GM23338 (cell line): ENCODE results near the gene DGKG.

Experiments
- CREB1 ChIP-seq: fragments of 250-450 bp; sonication (Bioruptor Pico); IDR thresholded peaks from 2 replicates; pipeline ENCODE4 v1.5.0; 2020; ENCODE audit warnings: low read depth, mild to moderate bottlenecking, moderate library complexity
- EZH2 ChIP-seq: fragments of 200-600 bp; sonication (generic); IDR thresholded peaks from one replicate; pipeline ENCODE4 v1.8.0; 2017; ENCODE audit warnings: antibody characterized with exemption, mild to moderate bottlenecking, low read depth; ENCODE audit not compliant: unreplicated experiment
- EZH2phosphoT487 ChIP-seq: fragments of 200-600 bp; sonication (generic); IDR thresholded peaks from one replicate; pipeline ENCODE4 v1.8.1; 2018; ENCODE audit warnings: antibody characterized with exemption; ENCODE audit not compliant: unreplicated experiment
- POLR2AphosphoS5 ChIP-seq: IDR thresholded peaks from 2 replicates; pipeline ENCODE4 v1.6.1; 2016; ENCODE audit warnings: antibody characterized with exemption, low read depth
- STAT1 ChIP-seq: IDR thresholded peaks from one replicate; pipeline ENCODE4 v1.6.1; 2016; ENCODE audit warnings: antibody characterized with exemption; ENCODE audit not compliant: unreplicated experiment
- ZNF114 ChIP-seq: fragments of 250-450 bp; sonication (Bioruptor Pico); IDR thresholded peaks from 2 replicates; pipeline ENCODE4 v1.5.0; 2020; ENCODE audit warnings: mild to moderate bottlenecking, moderate library complexity
- TF ChIP-seq, protein P1 (sequence below), 2 experiments: fragments of 200-600 bp in 1 of 2; sonication (generic) in 1 of 2; conservative IDR thresholded peaks; 2 replicates each; pipeline versions ENCODE4 v1.5.1 to v1.6.1; 2016 to 2017; ENCODE audit warnings: antibody characterized with exemption in 2 of 2, low read depth in 2 of 2, mild to moderate bottlenecking in 2 of 2, moderate library complexity in 1 of 2
- TF ChIP-seq, protein P2 (sequence below): IDR thresholded peaks from one replicate; pipeline ENCODE4 v1.6.1; 2018; ENCODE audit warnings: antibody characterized with exemption; ENCODE audit not compliant: unreplicated experiment
- TF ChIP-seq, protein P3 (sequence below): IDR thresholded peaks from 2 replicates; pipeline ENCODE4 v1.6.1; 2016; ENCODE audit warnings: antibody characterized with exemption

DNA sequence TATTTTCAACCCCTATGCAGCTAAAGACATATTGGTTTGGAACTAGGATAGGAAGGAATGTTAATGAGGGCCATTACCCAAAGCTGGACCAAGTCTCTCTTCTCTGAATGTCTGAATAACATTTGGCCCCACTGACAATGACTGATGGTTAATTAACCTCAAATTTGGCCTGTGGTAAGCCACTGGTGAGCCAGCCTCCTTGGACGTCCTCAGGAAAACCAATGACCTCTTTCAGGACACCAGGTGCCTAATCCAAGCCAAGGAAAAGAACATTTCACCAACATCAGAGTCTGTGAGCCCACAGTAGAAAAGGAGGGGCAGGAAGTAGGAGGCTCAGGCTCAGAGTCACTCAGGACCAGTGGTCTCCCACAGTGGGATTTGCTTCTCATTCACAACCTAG, 196.7 kb downstream of the DGKG start:
- TF ChIP-seq, protein P1, sequence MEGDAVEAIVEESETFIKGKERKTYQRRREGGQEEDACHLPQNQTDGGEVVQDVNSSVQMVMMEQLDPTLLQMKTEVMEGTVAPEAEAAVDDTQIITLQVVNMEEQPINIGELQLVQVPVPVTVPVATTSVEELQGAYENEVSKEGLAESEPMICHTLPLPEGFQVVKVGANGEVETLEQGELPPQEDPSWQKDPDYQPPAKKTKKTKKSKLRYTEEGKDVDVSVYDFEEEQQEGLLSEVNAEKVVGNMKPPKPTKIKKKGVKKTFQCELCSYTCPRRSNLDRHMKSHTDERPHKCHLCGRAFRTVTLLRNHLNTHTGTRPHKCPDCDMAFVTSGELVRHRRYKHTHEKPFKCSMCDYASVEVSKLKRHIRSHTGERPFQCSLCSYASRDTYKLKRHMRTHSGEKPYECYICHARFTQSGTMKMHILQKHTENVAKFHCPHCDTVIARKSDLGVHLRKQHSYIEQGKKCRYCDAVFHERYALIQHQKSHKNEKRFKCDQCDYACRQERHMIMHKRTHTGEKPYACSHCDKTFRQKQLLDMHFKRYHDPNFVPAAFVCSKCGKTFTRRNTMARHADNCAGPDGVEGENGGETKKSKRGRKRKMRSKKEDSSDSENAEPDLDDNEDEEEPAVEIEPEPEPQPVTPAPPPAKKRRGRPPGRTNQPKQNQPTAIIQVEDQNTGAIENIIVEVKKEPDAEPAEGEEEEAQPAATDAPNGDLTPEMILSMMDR (conservative IDR thresholded peaks at IDR 0.05; ENCODE audit: low read depth in 2 of 2), result no peak
- TF ChIP-seq EZH2phosphoT487 (no peak), POLR2AphosphoS5 (no peak), EZH2 (no peak), CREB1 (no peak), STAT1 (no peak), ZNF114 (CRISPR knock-in tag) (no peak)
- TF ChIP-seq, protein P2, sequence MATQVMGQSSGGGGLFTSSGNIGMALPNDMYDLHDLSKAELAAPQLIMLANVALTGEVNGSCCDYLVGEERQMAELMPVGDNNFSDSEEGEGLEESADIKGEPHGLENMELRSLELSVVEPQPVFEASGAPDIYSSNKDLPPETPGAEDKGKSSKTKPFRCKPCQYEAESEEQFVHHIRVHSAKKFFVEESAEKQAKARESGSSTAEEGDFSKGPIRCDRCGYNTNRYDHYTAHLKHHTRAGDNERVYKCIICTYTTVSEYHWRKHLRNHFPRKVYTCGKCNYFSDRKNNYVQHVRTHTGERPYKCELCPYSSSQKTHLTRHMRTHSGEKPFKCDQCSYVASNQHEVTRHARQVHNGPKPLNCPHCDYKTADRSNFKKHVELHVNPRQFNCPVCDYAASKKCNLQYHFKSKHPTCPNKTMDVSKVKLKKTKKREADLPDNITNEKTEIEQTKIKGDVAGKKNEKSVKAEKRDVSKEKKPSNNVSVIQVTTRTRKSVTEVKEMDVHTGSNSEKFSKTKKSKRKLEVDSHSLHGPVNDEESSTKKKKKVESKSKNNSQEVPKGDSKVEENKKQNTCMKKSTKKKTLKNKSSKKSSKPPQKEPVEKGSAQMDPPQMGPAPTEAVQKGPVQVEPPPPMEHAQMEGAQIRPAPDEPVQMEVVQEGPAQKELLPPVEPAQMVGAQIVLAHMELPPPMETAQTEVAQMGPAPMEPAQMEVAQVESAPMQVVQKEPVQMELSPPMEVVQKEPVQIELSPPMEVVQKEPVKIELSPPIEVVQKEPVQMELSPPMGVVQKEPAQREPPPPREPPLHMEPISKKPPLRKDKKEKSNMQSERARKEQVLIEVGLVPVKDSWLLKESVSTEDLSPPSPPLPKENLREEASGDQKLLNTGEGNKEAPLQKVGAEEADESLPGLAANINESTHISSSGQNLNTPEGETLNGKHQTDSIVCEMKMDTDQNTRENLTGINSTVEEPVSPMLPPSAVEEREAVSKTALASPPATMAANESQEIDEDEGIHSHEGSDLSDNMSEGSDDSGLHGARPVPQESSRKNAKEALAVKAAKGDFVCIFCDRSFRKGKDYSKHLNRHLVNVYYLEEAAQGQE, result no peak
- TF ChIP-seq, protein P3, sequence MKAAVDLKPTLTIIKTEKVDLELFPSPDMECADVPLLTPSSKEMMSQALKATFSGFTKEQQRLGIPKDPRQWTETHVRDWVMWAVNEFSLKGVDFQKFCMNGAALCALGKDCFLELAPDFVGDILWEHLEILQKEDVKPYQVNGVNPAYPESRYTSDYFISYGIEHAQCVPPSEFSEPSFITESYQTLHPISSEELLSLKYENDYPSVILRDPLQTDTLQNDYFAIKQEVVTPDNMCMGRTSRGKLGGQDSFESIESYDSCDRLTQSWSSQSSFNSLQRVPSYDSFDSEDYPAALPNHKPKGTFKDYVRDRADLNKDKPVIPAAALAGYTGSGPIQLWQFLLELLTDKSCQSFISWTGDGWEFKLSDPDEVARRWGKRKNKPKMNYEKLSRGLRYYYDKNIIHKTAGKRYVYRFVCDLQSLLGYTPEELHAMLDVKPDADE, result no peak
